GM18867 (cell line): ENCODE measurements around the gene LBX2.
A peak's percentile ranks its signal among the peaks of the same experiment; 100 is the strongest.
"Not testable (repeated sequence)": the region's sequence is repeated elsewhere in the genome, so short reads cannot be mapped to it uniquely, and the experiment has no call there.

Experiments
- ATAC-seq: cut with Tn5 transposase; IDR thresholded peaks from one replicate; pipeline ENCODE4 v1.9.1; 2021; ENCODE audit warnings: mild to moderate bottlenecking, moderate library complexity; ENCODE audit not compliant: unreplicated experiment

Gene LBX2

DNA sequence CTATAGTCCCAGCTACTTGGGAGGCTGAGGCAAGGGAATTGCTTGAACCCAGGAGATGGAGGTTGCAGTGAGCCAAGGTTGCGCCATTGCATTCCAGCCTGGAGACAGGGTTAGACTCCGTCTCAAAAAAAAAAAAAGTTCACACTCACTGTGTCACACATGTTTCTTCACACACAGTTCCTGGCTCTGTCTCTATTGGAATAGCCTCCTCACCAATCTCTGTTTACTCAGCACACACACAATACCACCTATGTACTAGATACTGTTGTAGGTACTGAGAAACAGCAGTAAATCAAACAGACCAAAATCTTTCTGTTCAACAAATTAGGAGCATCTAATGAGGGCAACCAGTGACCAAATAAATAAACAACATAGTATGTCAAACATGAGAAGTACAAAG is 13.3 kb downstream of the LBX2 start:
- no peak for ATAC-seq

DNA sequence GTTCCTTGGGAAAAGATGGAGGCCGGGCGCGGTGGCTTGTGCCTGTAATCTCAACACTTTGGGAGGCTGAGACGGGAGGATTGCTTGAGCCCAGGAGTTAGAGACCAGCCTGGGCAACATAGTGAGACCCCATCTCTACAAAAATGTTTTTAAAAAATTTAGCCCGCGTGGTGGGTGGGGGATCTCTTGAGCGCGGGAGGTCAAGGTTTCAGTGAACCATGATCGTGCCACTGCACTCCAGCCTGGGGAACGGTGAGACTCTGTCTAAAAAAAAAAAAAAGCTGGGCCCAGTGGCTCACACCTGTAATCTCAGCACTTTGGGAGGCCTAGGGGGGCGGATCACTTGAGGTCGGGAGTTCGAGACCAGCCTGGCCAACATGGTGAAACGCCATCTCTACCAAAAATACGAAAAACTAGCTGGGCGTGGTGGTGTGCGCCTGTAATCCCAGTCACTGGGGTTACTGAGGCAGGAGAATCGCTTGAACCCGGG is 15.7 kb downstream of the LBX2 start:
- ATAC-seq: not testable (repeated sequence)

DNA sequence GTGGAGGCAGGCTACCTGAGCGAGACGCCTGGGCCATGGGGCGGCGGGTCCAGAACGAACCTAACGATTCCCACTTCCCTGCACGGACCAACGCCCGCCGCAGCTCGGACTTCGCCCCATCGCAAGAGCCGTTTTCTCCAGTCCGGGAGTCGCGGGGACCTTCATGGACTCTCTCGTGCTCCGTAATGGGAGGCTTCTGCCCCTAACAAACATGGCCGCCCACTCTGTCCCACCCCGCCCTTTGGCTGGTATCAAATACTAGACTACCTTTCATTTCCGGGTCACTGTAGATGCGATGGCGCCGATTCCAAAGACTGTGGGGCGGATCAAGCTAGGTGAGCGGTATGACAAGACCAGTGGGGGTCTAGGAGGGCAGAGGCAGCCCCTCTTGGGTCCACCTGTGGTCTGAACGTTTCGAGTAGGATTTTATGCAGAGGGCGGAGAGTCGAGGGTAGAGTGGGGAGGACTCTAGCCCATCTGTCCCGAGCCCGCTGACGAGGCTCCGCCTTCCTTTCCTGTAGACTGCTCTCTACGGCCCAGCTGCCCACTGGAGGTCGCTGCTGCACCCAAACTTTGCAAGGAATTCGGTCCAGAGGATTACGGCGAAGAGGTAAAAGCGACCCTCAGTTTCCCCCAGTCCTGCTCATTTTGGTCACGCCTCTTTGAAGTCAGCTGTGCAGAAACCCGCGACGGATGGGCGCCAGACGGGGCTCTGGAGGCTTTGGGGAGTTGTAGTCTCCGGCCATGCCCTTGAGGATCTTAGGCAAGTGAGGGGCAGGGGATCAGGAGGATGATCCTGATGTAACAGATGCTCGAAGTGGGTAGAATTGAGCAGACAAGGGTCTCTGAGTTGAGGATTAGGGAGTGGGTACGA is 16.4 kb downstream of the LBX2 start, which contains the start of the genes CCDC142 and TTC31:
CCDC142 (minus strand) TSS at position 198 of the 874 bp plus-strand sequence; CDS start at position 37, 161 bp downstream.
TTC31 (plus strand) TSS at position 281 of the 874 bp plus-strand sequence; CDS start at position 296, 15 bp downstream.
- ATAC-seq: peak; percentile 90

DNA sequence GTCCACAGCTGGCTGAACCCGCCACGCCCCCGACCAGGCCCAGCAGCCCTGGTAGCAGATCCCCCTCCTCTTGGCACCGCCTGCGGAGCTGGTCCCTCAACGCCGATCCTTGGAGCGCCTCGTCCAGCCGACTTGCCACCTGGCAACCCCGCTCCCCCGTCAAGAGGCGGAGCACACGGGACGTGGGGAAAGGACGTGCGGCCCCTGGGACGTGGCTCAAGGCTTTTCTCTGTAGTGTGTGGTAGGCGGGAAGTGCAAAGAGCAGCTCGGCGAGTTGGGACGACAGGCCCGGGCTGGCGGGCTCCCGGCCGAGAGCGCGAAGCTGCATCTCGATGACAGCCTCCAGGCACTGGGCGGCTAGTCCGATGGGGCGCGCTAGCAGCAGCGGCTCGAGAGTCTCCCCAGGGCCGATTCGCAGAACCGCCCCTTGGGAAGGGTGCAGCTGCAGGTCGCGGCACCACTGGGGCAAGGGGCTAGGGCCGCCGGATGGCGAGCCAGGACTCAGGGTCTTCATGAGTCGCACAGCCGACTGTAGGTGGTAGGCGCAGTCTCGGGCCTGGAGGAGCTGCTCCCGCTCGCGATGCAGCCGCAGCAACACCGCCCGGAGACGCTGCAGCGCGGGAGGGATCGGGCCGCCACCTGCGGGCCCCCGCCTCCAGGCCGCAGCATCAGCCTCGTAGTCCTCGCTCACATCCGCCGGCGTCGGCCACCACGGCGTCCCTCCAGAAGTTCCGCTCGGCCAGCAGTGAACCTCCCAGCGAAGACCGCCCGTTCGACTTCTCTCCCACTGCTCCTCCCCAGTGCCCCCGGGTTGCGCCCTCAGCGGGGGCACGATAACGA is 17.2 kb downstream of the LBX2 start:
- peak; percentile 44 for ATAC-seq

DNA sequence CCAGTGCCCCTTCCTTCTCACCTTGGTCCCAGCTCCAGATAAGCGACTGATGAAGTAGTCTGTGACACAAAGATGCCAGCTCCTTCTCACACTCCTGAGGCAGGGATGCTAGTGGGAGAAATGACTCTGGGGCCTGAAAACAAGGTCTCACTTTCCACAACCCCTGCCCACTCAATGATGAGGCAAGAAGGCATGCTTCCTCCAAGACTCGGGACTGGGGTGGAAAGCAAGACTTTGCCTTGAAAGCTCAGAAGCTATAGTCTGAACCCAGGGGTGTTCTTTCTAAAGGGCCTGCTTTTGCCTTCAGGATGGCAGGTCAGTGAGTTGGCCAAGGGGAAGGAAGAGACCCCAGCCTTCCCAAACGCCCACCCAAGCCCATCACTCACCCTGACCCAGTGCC is 18.0 kb downstream of the LBX2 start:
- no peak for ATAC-seq

DNA sequence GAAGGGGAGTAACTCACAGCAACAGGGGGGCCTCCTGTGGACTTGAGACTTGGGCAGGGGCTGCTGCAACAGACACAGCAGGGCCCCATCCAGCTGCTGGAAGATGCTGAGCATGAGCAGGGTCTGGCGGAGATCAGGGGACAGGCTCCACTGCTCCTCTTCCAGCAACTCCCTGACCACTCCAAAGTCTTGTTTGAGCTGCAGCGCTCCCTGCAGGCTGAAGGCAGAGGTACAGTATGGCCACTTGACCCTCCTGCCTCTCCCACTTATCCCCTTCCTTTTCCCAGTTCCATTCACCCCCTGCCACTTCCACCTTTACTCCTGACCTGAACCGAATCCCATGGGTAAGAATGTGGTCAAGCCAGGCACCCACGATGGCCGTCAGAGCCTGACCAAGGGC is 24.5 kb downstream of the LBX2 start:
- ATAC-seq: no peak

DNA sequence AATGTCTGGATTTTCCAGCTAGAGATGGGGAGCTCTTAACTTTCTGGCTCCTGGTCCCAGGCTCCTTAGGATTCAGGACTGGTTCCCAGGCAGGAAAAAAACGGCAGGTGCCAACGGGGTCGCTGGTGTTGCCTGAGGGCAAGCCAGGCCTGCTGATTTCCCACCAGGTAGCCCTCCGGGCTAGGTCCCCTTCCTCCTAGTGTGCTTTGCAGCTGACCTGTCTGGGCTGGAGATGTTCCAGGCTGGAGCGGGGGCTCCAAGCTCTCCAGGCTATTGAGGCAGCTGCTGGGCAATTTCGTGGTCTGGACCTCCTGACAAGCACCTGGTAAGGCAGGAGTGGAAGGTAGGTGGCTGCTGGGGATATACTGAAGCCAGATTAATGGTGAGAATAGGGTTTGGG is 24.9 kb downstream of the LBX2 start:
- ATAC-seq: no peak

DNA sequence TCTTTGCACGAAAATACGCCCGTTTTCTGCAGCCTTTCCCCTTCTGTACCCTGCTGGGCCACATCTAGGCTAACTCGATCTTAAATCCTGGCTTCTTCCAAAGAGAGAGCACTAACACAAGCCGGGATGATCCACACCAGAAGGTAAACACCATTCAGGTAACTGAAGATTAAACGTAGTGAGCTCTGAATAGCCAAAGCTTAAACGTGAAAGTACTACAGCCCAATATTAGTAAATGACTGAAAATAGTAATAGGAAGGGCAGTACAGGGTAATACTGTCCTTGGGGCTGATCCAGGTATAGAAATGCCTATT is 26.5 kb downstream of the LBX2 start:
- ATAC-seq: no peak

DNA sequence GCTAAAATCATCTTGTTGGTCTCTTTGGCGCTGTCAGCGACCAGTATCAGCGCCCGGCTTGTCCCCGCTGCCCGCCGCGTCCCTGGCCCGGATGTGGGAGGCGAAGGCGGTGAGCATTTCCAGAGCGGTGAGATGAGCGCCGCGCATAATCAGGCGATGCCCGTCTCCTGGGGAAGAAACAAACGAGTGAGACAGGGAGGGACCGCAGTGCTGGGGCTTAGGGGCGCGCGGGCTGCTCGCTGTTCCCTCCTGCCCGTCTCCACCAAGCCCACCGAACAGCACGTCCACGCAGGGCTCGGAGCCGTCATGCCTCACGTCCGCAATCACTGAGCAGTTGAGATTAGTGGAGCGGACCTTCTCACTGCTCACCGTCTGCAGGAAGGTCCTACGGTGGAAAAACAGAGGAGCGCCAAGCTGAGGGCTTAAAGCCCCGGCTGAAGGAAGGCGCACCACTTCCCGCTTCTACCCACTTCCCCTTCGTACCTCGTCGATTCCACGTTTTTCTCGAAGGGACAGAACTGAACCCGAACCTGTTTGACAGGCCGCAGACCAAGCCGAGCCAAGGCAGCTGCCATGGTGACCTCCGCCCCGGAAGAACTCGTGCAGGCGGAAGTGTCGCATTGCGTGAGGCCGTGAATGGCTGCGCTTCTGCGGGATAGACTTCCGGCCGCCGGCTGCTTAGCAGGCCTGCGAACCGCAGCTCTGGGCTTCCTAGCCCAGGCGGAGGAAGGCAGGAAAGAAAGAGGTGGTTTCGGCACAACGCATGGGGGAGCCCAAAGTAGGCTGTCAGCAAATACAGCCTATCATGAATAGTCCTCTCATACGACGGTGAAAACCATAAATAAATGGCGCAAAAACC is 27.1 kb downstream of the LBX2 start, which contains the start of gene MRPL53:
MRPL53 (minus strand) TSS at position 595 of the 859 bp plus-strand sequence; CDS start at position 575, 20 bp downstream.
- peak; percentile 85 for ATAC-seq

DNA sequence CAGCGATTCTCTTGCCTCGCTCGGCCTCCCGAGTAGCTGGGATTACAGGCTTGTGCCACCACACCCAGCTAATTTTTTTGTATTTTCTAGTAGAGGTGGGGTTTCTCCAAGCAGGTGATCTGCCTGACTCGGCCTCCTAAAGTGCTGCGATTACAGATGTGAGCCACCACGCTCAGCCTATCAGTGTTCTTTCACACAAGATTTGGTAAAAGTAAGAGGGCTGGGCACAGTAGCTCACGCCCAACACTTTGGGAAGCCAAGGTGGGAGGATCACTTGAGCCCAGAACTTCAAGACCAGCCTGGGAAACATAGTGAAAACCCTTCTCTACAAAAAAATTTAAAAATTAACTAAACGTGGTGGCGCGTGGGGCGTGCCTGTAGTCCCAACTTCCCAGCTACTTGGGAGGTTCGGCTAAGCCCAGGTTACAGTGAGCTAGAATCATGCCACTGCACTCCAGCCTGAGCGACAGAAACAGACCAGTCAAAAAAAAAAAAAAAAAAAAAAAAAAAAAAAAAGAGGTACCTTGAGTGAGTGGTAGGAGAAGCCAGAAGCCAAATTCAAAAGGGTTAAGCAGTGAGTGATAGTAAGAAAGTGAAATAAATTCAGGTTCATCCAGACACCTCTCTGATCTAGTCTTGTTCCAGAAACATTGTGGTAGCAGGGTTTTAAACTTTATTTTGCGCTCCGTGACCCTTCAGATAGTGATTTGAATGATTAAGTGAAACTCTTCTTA is 27.9 kb downstream of the LBX2 start:
- ATAC-seq: no peak

DNA sequence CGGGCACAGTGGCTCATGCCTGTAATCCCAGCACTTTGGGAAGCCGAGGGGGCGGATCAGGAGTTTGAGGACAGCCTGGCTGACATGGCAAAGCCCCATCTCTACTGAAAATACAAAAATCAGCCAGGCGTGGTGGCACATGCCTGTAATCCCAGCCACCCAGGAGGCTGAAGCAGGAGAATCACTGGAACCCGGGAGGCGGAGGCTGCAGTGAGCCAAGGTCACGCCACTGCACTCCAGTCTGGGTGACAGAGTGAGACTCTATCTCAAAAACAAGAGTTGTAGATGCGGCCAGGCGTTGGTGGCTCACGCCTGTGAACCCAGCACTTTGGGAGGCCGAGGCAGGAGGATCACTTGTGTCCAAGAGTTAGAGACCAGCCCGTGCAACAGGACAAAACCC is 28.7 kb downstream of the LBX2 start:
- ATAC-seq: not testable (repeated sequence)

DNA sequence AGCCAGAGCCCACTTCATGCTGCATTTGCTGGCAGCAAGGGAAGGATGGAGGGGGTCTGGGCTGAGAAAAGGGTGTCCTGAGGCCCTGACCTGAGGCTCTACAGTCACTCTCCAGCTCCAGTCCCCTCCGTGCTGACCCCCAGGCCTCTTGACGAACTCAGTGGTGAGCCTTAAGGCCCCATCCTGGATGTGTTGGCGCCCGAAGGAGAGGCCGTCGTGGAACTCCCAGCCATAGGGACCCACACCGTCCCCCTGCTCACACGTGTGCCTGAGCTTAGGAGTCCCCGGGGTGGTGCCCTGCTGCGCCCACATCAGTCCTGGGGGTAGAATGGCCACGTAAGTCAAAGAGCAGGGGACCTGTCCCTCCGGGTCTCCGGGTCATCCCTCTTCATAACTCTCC is 35.0 kb downstream of the LBX2 start:
- peak; percentile 1 for ATAC-seq

DNA sequence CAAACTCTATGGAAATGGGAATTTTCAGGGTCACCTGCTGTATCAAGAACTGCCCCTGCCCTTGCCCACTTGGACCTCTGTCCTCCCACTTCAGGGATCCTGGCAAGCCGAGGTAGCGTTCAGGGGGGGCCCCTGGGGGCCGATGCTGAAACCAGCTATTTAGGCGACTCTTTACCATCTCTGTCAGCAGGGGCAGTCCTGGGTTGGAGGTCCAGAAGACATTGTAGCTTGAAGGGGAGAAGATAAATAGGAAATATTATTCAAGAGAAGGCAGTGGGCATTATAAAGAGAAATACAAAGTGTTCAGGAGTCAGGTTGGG is 36.7 kb downstream of the LBX2 start:
- ATAC-seq: no peak

DNA sequence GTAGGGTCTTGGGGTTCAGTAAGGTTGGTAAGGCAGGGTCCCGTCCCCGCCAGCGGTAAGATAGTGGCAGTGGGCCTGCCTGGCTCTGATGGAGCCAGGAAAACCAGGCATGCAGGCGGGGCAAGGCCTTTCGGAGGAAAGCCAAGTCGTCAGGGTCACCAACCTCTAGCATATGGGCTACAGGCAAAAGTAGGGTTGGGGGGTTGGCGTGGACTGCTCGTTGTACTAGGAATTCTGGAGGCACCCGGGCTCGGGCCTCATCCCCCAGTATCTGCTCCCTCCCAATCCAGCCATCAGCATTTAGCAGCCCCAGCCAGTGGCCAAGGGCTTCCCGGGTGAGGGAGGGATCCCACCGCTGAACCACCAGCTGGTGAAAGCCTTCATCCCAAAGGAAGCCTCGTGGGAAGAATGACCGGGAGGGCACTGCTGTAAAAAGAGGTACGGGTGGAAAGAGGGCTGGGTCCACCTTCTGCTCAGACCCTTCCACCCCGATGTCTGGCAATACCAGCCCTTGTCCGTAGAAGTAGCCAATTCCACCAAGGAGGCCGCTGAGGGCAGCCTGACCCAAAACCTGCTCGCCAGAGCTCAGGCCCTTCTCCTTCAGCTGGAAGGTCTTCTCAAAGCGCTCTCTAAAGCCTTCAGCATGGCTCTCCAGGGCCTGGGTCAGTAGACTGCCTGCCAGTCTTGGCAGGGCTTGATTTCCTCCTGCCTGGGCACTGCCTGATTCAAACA is 37.2 kb downstream of the LBX2 start:
- no peak for ATAC-seq

DNA sequence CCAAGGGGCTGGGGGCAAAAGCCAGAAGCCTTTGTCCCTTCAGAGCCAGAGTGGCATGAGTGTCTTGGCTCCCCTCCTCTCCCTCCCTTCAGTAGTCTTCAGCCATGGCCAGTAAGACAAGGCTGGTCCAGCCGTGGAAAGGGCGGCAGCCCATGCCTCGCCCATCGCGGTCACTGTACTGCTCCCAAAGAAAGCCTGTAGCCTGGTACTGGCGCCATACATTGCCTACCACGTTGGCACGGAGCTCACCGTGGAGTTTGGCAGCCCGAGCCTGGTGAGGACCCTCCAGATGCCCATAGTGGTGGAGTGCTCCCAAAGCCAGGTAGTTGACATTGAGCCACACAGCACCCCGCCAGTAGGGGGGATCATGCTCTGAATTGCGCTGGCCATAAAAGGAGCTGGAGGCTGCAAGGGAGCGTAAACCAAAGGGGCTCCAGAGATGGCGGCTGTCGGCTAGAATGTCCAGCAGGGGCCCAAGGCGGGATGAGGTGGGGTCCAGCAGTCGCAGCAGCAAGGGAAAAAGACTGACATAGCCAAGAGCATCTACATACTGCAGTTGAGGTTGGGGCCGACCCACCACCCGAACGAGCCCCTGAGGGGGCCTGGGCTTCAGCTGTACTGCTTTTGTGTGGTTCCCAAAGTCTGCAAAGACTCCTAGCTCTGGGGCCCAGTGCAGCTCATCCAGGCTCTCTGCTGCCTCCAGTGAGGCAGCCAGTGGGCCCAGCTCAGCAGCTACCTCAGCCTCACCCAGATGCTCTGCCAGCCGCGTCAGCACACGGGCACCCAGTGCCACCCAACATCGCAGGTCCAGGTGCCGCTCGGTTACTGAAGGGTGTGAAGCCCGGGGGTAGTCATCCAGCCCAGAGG is 38.0 kb downstream of the LBX2 start:
- ATAC-seq: no peak

DNA sequence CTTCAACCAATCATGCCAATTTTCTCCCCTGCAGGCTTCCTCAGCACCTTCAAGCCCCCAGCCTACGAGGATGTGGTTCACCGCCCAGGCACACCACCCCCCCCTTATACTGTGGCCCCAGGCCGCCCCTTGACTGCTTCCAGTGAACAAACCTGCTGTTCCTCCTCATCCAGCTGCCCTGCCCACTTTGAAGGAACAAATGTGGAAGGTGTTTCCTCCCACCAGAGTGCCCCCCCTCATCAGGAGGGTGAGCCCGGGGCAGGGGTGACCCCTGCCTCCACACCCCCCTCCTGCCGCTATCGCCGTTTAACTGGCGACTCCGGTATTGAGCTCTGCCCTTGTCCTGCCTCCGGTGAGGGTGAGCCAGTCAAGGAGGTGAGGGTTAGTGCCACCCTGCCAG is 39.2 kb downstream of the LBX2 start:
- not testable (repeated sequence) for ATAC-seq

DNA sequence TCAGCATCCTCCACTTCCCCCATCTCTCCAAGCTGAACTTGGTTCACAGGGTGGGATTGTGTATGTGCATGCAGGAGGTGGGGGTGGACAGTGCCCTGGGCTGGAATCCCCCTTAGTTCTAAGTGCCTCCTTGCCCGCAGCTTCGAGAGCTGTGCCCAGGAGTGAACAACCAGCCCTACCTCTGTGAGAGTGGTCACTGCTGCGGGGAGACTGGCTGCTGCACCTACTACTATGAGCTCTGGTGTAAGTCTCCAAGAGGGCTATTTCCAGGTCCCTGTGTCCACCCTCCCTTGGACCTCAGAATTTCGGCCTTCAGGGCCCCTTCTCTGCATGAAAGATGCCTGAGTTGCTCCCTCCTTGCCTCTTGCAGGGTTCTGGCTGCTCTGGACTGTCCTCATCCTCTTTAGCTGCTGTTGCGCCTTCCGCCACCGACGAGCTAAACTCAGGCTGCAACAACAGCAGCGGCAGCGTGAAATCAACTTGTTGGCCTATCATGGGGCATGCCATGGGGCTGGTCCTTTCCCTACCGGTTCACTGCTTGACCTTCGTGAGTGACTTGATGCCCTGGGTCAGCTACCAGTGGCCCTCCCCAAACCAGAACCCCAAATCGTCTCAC is 39.8 kb downstream of the LBX2 start:
- ATAC-seq: not testable (repeated sequence)

DNA sequence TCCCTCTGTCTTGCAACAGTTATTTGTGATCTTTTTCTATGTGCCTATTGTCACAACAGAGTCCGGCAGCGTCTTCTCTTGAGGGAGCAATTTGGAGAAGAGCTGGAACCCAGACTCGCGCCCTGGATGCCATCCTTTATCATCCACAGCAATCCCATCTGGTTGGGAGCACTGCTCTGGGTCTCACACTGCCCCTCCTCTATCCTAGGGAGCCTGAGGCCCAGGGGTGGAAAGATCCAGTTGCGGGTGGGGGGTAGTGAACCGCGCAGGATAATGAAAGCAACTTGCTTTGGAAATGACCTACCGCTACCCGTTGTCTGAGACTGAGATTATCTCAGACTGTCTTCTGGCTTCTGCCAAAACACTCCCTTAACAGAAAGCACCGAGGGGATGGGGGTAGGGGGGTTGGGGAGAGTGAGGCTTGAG is 40.5 kb downstream of the LBX2 start:
- ATAC-seq: no peak
